Osteocyte (in vitro differentiated cells): Measurements from ENCODE around the gene UST. TPM values are rescaled to one million over a fixed set of nuclear protein-coding genes. Genes with fewer than 3 reads are reported as not detected.

Experiments
- DNase-seq: peaks from one replicate; pipeline ENCODE4 v3.0.0; 2021; ENCODE audit warnings: mixed read lengths; ENCODE audit not compliant: unreplicated experiment; ENCODE audit errors: extremely low spot score
- H3K27ac Mint-ChIP-seq: one replicate; pipeline ENCODE4 v1.8.0; 2021; ENCODE audit warnings: mild to moderate bottlenecking, mixed read lengths; ENCODE audit not compliant: unreplicated experiment
- H3K27me3 Mint-ChIP-seq: one replicate; pipeline ENCODE4 v1.8.0; 2021; ENCODE audit warnings: mixed read lengths; ENCODE audit not compliant: unreplicated experiment
- H3K36me3 Mint-ChIP-seq: one replicate; pipeline ENCODE4 v1.8.0; 2021; ENCODE audit warnings: mixed read lengths; ENCODE audit not compliant: unreplicated experiment
- H3K4me1 Mint-ChIP-seq: one replicate; pipeline ENCODE4 v1.8.0; 2021; ENCODE audit warnings: mixed read lengths; ENCODE audit not compliant: unreplicated experiment
- H3K4me3 Mint-ChIP-seq: one replicate; pipeline ENCODE4 v1.8.0; 2021; ENCODE audit warnings: mild to moderate bottlenecking, moderate library complexity, mixed read lengths; ENCODE audit not compliant: unreplicated experiment
- H3K9me3 Mint-ChIP-seq: one replicate; pipeline ENCODE4 v1.8.0; 2021; ENCODE audit warnings: mixed read lengths; ENCODE audit not compliant: unreplicated experiment
- CTCF ChIP-seq: fragments of 200-600 bp; sonication (generic); IDR thresholded peaks from 2 replicates; pipeline ENCODE4 v1.5.0; 2021; ENCODE audit warnings: antibody characterized with exemption, mild to moderate bottlenecking, moderate library complexity
- total RNA-seq: library from RNA; stranded (reverse); gene quantifications from 2 replicates; pipeline ENCODE4 v1.2.1, GENCODE V29; 2021

UST gene
- total RNA-seq, 1 donor from 2014 or later, result 15.7 TPM

DNA sequence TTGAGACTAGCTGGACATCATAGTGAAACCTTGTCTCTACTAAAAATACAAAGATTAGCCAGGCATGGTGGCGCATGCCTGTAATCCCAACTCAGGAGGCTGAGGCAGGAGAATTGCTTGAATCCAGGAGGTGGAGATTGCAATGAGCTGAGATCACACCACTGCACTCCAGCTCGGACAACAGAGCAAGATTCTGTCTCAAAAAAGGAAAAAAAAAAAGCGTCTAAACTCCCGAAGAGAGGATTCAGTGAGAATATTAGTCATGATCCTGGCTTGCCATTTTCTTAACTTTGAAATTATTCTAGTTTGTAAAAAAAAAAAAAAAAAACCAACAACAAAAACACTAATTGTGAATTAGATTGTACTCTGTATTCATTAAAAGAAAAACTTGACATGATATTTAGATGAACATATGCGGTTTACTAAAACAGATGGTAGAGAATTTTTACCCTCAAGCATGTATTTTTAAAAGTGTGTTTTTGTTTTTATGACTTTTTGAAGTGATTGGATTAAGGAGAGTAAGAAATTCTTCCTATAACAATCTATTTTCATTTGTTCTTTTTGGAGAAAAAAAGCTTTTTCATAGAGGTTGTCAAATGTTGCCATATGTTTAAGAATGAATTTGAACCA is 80.7 kb downstream of the UST start:
- Mint-ChIP-seq H3K27ac (no peak overlapping the region), H3K4me1 (peaks cover 18% of the 10 kb centered on the region), H3K36me3 (peaks cover 2% of the 10 kb centered on the region), H3K4me3 (no peak overlapping the region), H3K9me3 (no peaks in the 10 kb centered on the region), H3K27me3 (no peaks in the 10 kb centered on the region)
- DNase-seq, result no peak
- TF ChIP-seq CTCF, result no peak

DNA sequence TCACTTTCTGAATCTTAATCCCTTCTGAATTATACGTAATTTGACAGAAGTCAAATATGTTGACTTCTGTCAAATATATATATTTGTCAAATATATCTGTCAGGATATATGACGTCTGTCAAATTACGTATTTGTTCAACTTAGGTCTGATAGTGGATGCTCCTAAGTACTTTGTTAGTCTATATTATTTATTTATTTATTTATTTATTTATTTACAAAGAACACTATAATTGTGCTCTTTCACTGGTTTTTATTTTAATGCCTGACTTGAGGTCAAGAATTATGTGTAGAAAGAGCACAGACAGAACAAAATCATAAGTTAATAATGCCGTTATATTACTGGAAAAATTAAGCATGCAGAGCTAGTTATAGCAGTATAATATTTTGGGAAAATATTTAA is 81.2 kb downstream of the UST start:
- no peak for TF ChIP-seq CTCF
- no peak overlapping the region for H3K4me3 Mint-ChIP-seq
- H3K9me3 Mint-ChIP-seq, result no peaks in the 10 kb centered on the region
- H3K36me3 Mint-ChIP-seq, result peaks cover 2% of the 10 kb centered on the region
- H3K27ac Mint-ChIP-seq, result no peak overlapping the region
- no peak for DNase-seq
- H3K4me1 Mint-ChIP-seq, result peaks cover 18% of the 10 kb centered on the region
- H3K27me3 Mint-ChIP-seq, result no peaks in the 10 kb centered on the region

DNA sequence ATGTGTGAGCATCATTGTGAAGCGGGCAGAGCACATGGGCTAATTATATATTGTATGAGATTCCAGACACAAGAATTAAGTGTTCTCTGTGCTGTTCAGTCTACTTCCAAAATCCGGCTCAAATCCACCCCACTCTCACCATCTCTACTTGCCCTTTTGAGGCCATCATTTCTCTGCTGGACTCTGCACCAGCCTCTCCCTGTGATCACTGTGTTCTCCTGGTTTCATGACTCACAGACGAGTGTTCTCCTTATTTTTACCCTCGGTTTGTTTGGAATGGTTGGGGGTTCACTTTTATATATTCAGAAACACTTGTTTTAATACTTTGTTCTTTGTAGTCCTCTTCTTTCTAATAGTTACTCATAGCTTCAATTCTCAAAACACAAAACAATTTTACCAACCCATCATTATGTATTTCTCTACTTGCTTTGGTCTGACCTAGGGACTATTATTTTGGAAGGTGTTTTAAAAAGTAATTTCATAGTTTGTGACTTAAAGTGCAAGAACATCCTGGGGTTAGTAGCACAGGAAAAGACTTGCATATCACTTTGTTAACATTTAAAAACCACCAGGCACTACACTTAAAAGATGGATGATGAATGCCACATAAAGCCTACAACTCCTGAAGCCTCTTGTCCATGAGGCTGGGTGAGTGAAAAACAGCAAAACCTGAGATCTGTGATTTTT is 82.7 kb downstream of the UST start:
- peaks cover 2% of the 10 kb centered on the region for H3K36me3 Mint-ChIP-seq
- H3K9me3 Mint-ChIP-seq, result no peaks in the 10 kb centered on the region

GRCh38 chr6:148830614-148831013 is 83.8 kb downstream of the UST start:
- Mint-ChIP-seq H3K27me3 (no peaks in the 10 kb centered on the region), H3K27ac (no peak overlapping the region), H3K4me3 (no peak overlapping the region), H3K4me1 (peaks cover 20% of the 10 kb centered on the region), H3K36me3 (peaks cover 1% of the 10 kb centered on the region), H3K9me3 (no peaks in the 10 kb centered on the region)
- no peak for TF ChIP-seq CTCF
- no peak for DNase-seq

More for the DNA sequence above, 82.7 kb downstream of the UST start:
- Mint-ChIP-seq H3K4me1 (peaks cover 18% of the 10 kb centered on the region), H3K27me3 (no peaks in the 10 kb centered on the region), H3K27ac (no peak overlapping the region), H3K4me3 (no peak overlapping the region)
- no peak for TF ChIP-seq CTCF
- DNase-seq, result no peak

- Mint-ChIP-seq H3K9me3 (no peaks in the 10 kb centered on the region), H3K4me3 (no peak overlapping the region), H3K27me3 (no peaks in the 10 kb centered on the region), H3K36me3 (no peaks in the 10 kb centered on the region), H3K4me1 (peaks cover 25% of the 10 kb centered on the region), H3K27ac (no peak overlapping the region)
- TF ChIP-seq CTCF, result no peak
- no peak for DNase-seq
Measured at GRCh38 chr6:148831064-148831463, 84.2 kb downstream of the UST start.
